ENCODE results near the gene ATXN7L3B.

GRCh38 chr12:74488134-74488533, 49.5 kb upstream of the ATXN7L3B start:
- no peak for TF ChIP-seq CTCF (IDR thresholded peaks at IDR 0.05)
- TF ChIP-seq POLR2A (IDR thresholded peaks at IDR 0.05) = no peak
- TF ChIP-seq POLR2AphosphoS5 (IDR thresholded peaks at IDR 0.05) = no peak
